Measurements from ENCODE around the gene SLC25A47.

DNA sequence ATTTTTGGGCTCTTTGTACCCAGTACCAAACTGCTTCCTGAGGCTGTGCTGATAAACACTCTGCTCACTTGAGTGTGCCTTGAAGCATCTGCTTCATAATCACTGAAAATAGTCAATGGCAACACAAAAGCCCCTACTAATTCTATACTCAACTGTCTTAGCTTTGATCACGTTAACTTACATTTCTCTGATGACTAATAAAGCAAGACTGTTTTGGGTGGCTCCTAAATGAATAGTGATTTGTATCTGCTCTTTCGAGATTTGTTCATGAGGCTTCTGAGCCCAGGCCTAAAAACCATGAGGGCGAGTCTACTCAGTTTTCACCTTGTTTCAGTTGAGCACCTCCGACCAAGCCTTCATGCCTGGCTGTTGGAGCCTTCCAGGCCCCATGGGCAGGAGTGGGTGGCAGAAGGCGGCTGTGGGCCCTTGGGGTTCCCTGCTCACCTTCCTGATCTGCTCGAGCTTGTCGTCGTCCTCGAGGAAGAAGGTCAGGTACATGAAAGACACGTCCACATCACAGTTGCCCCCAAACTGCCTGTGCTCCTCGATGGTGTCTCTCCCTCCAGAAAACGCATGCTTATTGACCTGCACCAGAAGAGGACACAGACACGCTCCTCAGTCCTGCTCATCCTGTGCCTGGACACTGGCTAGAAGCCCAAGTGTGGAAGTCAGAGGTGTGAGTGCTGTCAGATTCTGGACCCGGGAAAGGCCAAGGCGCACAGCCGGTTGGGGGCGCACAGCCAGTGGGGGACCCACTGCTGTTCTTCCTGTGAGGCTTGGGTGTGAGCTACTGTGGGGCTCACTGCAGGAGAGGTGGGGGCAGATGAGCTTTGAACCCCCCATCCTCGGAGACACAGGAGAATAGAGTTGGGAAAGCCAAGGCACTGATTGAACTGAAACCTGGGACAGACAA is 13.7 kb downstream of the SLC25A47 start:
- TF ChIP-seq, protein P1, sequence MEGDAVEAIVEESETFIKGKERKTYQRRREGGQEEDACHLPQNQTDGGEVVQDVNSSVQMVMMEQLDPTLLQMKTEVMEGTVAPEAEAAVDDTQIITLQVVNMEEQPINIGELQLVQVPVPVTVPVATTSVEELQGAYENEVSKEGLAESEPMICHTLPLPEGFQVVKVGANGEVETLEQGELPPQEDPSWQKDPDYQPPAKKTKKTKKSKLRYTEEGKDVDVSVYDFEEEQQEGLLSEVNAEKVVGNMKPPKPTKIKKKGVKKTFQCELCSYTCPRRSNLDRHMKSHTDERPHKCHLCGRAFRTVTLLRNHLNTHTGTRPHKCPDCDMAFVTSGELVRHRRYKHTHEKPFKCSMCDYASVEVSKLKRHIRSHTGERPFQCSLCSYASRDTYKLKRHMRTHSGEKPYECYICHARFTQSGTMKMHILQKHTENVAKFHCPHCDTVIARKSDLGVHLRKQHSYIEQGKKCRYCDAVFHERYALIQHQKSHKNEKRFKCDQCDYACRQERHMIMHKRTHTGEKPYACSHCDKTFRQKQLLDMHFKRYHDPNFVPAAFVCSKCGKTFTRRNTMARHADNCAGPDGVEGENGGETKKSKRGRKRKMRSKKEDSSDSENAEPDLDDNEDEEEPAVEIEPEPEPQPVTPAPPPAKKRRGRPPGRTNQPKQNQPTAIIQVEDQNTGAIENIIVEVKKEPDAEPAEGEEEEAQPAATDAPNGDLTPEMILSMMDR (IDR thresholded peaks at IDR 0.05): no peak
- TF ChIP-seq POLR2A (IDR thresholded peaks at IDR 0.05) (no peak), POLR2AphosphoS5 (IDR thresholded peaks at IDR 0.05) (no peak), EP300 (IDR thresholded peaks at IDR 0.05) (no peak)

All from stomach (tissue), 4 donors.